ENCODE results near the gene PRPSAP1. TPM values are rescaled to one million over a fixed set of nuclear protein-coding genes. Genes with fewer than 3 reads are reported as not detected.

PRPSAP1 gene
- total RNA-seq, 1 donor from 2014 or later = 92.6 TPM

DNA sequence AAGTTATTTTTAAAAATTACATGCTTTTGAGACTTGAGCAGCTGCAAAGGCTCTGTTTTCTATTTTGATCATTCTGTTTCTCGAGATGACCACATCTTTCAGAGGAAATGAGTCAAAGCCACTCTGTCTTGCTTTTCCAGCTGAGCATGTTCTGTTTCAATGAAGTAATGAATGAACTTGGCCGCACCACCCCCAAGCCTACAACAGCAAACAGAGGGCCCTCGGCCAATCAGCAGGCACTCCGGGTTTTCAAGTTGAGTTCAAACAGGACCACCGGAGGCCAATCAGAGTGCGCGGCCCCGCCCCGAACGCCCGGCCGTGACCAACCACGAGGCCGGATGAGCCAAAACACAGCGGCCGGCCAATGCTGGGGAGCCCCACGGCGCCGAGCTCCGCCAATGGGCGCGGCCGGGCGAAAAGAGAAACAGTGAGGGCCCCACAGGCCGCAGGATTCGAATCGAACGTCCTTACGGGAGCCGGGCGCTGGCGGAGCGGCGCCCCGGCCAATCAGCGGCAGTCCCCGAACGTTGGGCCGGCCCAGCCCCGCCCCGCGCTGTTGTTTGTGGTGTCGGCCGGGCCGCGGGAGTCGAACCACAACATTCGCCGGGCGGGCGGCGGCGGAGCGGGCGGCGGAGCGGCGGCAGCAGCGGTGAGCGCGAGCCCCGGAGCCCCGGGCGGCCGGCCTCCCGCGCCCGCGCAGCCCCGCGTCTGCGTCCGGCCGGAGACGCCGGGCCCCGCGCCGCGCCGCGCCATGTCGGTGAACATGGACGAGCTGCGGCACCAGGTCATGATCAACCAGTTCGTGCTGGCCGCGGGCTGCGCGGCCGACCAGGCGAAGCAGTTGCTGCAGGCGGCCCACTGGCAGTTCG, 88.7 kb downstream of the PRPSAP1 start, which contains the start of gene UBALD2:
Gene UBALD2 (plus strand): TSS at position 594 of the 869 bp plus-strand sequence. CDS start 158 bp downstream, at position 752.
- intact Hi-C loops (cut with DNase I) = no loop called here
- Histone ChIP-seq H3K4me3 (peak within 1 kb of the TSS; percentile 86 to 99), H3K4me1 (peaks cover 60% of the 10 kb centered on the region)

GRCh38 chr17:76264425-76264754, 89.3 kb downstream of the PRPSAP1 start:
- peak overlapping the region; percentile 67 for H3K27ac ChIP-seq
- peaks cover 59% of the 10 kb centered on the region for H3K4me1 ChIP-seq
- DNase-seq (ENCODE audit: extremely low spot score in 2 of 2) = no peak
- no peaks in the 10 kb centered on the region for H3K9me3 ChIP-seq
- intact Hi-C loops (cut with DNase I) = no loop called here
- H3K36me3 ChIP-seq = peaks cover 0 to 3% of the 10 kb centered on the region in 2 donors
- no peak overlapping the region for H3K4me3 ChIP-seq
- H3K27me3 ChIP-seq = no peaks in the 10 kb centered on the region
- TF ChIP-seq, protein P1, sequence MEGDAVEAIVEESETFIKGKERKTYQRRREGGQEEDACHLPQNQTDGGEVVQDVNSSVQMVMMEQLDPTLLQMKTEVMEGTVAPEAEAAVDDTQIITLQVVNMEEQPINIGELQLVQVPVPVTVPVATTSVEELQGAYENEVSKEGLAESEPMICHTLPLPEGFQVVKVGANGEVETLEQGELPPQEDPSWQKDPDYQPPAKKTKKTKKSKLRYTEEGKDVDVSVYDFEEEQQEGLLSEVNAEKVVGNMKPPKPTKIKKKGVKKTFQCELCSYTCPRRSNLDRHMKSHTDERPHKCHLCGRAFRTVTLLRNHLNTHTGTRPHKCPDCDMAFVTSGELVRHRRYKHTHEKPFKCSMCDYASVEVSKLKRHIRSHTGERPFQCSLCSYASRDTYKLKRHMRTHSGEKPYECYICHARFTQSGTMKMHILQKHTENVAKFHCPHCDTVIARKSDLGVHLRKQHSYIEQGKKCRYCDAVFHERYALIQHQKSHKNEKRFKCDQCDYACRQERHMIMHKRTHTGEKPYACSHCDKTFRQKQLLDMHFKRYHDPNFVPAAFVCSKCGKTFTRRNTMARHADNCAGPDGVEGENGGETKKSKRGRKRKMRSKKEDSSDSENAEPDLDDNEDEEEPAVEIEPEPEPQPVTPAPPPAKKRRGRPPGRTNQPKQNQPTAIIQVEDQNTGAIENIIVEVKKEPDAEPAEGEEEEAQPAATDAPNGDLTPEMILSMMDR (IDR thresholded peaks at IDR 0.05) = no peak
- no peak for TF ChIP-seq POLR2A (IDR thresholded peaks at IDR 0.05)
- TF ChIP-seq POLR2AphosphoS5 (IDR thresholded peaks at IDR 0.05; ENCODE audit: insufficient read depth in 1 of 2, low read depth in 1 of 2) = no peak

More for the DNA sequence above, 88.7 kb downstream of the PRPSAP1 start, which contains the start of gene UBALD2:
- H3K27me3 ChIP-seq = no peaks in the 10 kb centered on the region
- peak within 1 kb of the TSS; percentile 97 for H3K27ac ChIP-seq
- peak; percentile 89 to 96 for TF ChIP-seq POLR2AphosphoS5 (IDR thresholded peaks at IDR 0.05; ENCODE audit: insufficient read depth in 1 of 2, low read depth in 1 of 2)
- peak; percentile 9 to 87 for TF ChIP-seq POLR2A (IDR thresholded peaks at IDR 0.05)
- TF ChIP-seq, protein P1 (IDR thresholded peaks at IDR 0.05) = no peak
- DNase-seq (ENCODE audit: extremely low spot score in 2 of 2) = peak; percentile 99 to 100
- no peaks in the 10 kb centered on the region for H3K9me3 ChIP-seq
- peaks cover 0 to 5% of the 10 kb centered on the region in 2 donors for H3K36me3 ChIP-seq

DNA sequence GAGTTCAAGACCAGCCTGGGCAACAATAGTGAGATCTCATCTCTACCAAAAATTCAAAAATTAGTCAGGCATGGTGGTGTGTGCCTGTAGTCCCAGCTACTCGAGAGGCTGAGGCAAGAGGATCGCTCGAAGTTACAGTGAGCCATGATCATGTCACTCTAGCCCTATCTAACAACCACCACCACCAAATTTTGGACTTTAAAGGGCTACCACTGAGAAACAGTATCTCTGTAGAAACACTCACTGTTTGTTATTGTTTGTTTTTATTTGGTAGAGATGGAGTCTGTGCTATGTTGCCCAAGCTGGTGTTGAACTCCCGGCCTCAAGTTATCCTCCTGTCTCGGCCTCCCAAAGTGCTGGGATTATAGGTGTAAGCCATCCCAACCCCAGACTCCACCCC, 89.8 kb downstream of the PRPSAP1 start:
- no peak for DNase-seq (ENCODE audit: extremely low spot score in 2 of 2)
- Histone ChIP-seq H3K27me3 (no peaks in the 10 kb centered on the region), H3K4me3 (no peak overlapping the region), H3K36me3 (no peaks in the 10 kb centered on the region), H3K4me1 (peaks cover 54% of the 10 kb centered on the region), H3K27ac (peak overlapping the region; percentile 67), H3K9me3 (no peaks in the 10 kb centered on the region)
- intact Hi-C loops (cut with DNase I) = no loop called here
- TF ChIP-seq POLR2A (IDR thresholded peaks at IDR 0.05) (no peak), POLR2AphosphoS5 (IDR thresholded peaks at IDR 0.05; ENCODE audit: insufficient read depth in 1 of 2, low read depth in 1 of 2) (no peak)
- TF ChIP-seq, protein P1 (IDR thresholded peaks at IDR 0.05) = no peak

GRCh38 chr17:76262732-76263344, 90.9 kb downstream of the PRPSAP1 start:
- no peak for DNase-seq (ENCODE audit: extremely low spot score in 2 of 2)
- TF ChIP-seq, protein P1 (IDR thresholded peaks at IDR 0.05) = no peak
- peak in 1 of 2 donors; percentile 31 for TF ChIP-seq POLR2AphosphoS5 (IDR thresholded peaks at IDR 0.05; ENCODE audit: insufficient read depth in 1 of 2, low read depth in 1 of 2)
- H3K9me3 ChIP-seq = no peaks in the 10 kb centered on the region
- peak overlapping the region; percentile 67 for H3K27ac ChIP-seq
- no peak overlapping the region for H3K4me3 ChIP-seq
- H3K36me3 ChIP-seq = no peaks in the 10 kb centered on the region
- H3K27me3 ChIP-seq = no peaks in the 10 kb centered on the region
- intact Hi-C loops (cut with DNase I) = no loop called here
- peaks cover 44% of the 10 kb centered on the region for H3K4me1 ChIP-seq

Measured in vagina (tissue), 2 donors.